Rectal smooth muscle tissue (tissue), 1 donor: ENCODE results near the gene SORCS2.

Experiments used
- H3K27ac ChIP-seq: one replicate; pipeline ENCODE4 v1.7.0; 2013; ENCODE audit warnings: low read depth, low read length, inconsistent platforms
- H3K27me3 ChIP-seq: one replicate; pipeline ENCODE4 v1.7.0; 2013; ENCODE audit warnings: low read length; ENCODE audit not compliant: control insufficient read depth, insufficient read depth
- H3K36me3 ChIP-seq: one replicate; pipeline ENCODE4 v1.7.0; 2013; ENCODE audit warnings: low read length; ENCODE audit not compliant: control insufficient read depth, insufficient read depth
- H3K4me1 ChIP-seq: one replicate; pipeline ENCODE4 v1.7.0; 2013; ENCODE audit warnings: low read length; ENCODE audit not compliant: control insufficient read depth, insufficient read depth
- H3K4me3 ChIP-seq: one replicate; pipeline ENCODE4 v1.7.0; 2013; ENCODE audit warnings: low read length
- H3K9ac ChIP-seq: one replicate; pipeline ENCODE4 v1.7.0; 2013; ENCODE audit warnings: low read length

The SORCS2 gene

DNA sequence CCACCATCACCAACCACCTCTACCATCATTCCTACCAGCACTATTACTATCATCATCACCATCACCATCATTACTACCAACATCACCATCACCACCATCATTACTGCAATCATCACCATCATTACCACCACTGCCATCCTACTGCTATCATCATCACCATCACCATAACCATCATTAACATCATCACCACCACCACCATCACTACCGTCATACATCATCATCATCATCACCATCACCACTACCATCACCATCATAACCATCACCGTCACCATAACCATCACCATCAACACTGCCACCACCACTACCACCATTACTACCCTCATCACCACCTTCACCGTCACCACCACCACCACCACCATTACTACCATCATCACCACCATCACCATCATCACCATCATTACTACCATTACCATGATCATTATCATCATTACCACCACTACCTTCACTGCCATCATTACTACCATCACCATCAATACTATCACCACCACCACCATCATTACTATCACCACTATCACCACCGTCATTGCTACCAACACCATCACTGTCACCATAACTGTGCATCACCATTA lies 170.6 kb downstream of the SORCS2 start:
- H3K27me3 ChIP-seq: peaks cover 4% of the 10 kb centered on the region
- H3K9ac ChIP-seq: no peak overlapping the region
- H3K4me1 ChIP-seq: no peaks in the 10 kb centered on the region
- no peak overlapping the region for H3K27ac ChIP-seq
- H3K4me3 ChIP-seq: no peak overlapping the region
- no peaks in the 10 kb centered on the region for H3K36me3 ChIP-seq

DNA sequence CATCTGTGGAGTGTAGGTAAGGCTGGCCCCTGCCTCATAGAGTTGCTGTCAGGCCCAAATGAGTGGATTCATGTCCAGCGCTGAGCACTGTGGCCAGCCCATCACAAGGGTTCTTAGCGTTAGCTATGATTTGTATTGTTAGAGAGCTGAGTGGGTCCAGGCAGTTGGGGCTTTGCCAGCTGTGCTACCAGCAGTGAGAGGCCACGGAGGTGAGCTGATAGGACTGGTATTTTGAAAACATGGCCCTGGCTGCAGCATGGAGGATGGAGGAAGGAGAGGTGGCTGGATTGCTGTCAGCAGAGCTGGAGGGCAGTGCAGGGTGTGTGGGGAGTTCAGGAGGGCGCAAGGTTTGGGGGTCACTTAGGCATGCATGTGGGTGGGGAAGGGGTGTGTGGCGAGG lies 172.6 kb downstream of the SORCS2 start:
- Histone ChIP-seq H3K4me1 (no peaks in the 10 kb centered on the region), H3K27ac (no peak overlapping the region), H3K4me3 (no peak overlapping the region), H3K36me3 (no peaks in the 10 kb centered on the region), H3K27me3 (peaks cover 4% of the 10 kb centered on the region), H3K9ac (no peak overlapping the region)

DNA sequence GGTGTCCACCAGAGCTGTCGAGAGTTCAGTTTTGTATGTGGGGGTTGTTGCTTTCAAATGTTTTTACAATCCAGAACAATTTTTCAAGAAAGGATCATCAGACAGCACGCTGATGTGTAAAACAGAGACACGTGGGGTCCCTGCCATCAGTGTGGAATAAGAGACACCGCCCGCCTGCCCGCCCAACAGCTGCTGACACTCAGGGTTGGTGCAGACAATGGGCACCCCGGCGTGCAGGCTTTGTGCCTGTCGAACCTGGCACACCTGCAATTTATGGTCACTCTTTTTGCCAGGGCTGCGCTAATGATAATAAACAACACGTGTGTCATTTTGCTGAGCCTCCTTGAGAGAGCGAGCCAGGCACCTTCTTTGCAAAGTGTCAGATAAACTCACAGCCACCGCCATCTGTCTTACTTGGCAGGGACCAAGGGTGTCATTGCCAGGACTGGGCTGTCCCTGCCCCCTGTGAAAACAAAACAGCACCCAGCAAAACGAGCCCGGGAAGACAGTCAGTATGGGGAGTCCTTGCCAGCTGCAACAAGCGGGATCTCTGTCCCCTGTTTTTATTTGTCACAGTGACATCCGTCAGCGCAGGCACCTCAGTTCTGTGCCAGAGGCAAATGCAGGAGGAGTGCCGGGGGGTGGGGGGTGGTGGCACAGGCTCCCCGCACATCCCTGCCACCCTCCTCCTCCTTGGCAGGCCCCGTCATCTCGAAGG lies 173.3 kb downstream of the SORCS2 start:
- no peak overlapping the region for H3K4me3 ChIP-seq
- H3K36me3 ChIP-seq: no peaks in the 10 kb centered on the region
- H3K27ac ChIP-seq: no peak overlapping the region
- no peaks in the 10 kb centered on the region for H3K4me1 ChIP-seq
- peaks cover 4% of the 10 kb centered on the region for H3K27me3 ChIP-seq
- no peak overlapping the region for H3K9ac ChIP-seq

DNA sequence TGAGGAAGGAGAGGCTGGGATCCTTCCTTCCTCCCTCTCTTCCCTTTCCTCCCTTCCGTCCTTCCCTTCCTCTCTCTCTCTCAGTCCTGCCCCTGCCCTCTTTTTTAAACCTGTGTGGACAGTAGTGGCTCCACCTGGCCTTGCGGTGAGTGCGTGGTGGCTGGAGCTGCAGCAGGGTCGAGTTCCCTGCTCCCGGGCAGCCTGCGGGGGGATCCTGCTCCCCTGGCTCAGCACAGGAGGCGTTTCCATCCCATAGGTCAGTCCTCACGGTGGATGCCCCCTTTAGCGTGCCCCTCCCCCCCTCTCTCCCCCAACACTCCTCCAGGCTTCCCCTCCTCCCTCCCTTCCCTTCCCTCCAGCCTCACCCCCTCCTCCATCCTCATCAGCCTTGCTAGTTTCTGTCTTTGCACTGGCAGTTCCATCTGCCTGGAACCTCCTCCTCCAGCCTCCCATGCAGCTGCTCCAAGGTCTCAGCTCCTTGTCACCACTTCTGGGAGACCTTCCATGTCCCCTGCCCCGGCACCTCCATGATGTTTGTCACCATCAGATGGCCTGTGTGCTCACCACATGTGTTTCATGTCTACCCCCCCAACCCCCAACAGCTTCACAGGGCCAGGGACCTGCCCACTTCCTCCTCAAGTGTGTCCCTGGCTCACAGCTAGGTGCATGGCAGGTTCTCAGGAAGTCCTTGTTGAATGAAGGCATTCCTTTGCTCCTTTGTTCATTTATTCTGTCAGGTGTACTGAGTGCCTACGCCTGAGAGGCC lies 174.0 kb downstream of the SORCS2 start:
- Histone ChIP-seq H3K27me3 (peaks cover 4% of the 10 kb centered on the region), H3K27ac (no peak overlapping the region), H3K4me3 (no peak overlapping the region), H3K9ac (no peak overlapping the region), H3K4me1 (no peaks in the 10 kb centered on the region), H3K36me3 (no peaks in the 10 kb centered on the region)

DNA sequence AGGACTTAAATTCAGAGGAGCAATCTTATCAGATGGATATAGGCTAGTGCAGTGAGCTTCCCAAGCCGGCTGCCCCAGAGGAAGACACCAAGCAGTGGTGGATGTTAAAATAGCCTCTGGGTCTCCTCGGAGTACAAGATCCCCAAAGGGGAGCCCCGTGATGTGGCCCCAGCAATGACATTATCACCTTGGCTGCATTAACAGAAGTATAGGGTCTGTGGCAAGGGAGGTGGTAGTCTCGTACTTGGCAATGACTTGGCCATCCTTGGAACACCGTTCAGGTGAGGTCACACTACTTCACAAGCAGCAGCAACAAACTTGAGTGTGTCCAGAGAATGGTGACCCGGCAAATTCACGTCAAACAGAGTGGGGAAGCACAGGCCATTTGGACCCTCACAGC lies 174.6 kb downstream of the SORCS2 start:
- no peaks in the 10 kb centered on the region for H3K4me1 ChIP-seq

DNA sequence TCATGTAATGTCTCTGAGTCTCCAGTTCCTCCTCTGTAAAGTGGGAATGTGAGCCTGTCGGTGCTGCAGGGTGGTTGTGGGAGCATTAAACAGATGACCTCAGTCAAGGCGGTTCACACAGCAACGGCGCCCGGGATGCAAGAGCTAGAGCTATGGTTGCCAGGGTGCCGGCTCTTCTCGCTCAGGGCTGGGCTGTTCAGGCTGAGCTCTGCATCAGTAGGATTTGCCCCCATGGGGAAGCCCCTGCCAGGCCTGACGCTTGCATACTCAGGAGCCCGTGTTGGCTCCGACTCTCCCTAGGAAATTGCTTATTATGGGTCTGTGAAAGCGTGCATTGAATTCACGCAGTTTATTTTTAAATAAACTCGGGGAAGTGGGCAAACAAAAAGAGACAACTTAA lies 175.1 kb downstream of the SORCS2 start:
- no peak overlapping the region for H3K27ac ChIP-seq
- H3K4me3 ChIP-seq: no peak overlapping the region
- no peak overlapping the region for H3K9ac ChIP-seq
- no peaks in the 10 kb centered on the region for H3K4me1 ChIP-seq
- H3K36me3 ChIP-seq: no peaks in the 10 kb centered on the region
- peaks cover 4% of the 10 kb centered on the region for H3K27me3 ChIP-seq

More for the DNA sequence above, 174.6 kb downstream of the SORCS2 start:
- no peak overlapping the region for H3K9ac ChIP-seq
- no peak overlapping the region for H3K4me3 ChIP-seq
- no peak overlapping the region for H3K27ac ChIP-seq
- peaks cover 4% of the 10 kb centered on the region for H3K27me3 ChIP-seq
- no peaks in the 10 kb centered on the region for H3K36me3 ChIP-seq

DNA sequence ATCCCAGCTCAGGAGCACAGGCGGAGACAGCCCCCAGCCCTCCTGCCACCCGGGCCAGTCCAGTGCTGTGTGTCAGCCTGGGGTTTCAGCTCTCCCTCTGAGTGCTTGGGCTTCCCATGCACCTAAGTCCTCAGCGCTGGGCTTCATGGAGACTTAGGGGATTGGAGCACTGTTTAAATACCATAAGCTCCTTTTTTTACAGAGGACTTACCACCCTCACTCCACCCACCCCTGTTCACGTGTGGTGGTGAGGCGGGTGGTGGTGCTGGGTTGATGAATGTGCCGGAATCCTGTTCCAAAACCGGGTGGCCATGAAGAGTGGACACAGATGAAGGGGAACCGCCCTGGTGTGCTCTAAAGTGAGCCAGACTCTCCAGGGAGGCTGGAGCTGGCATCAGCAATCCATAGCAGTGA lies 175.5 kb downstream of the SORCS2 start:
- H3K36me3 ChIP-seq: no peaks in the 10 kb centered on the region
- no peak overlapping the region for H3K9ac ChIP-seq
- no peak overlapping the region for H3K27ac ChIP-seq
- H3K4me1 ChIP-seq: no peaks in the 10 kb centered on the region
- H3K27me3 ChIP-seq: peaks cover 4% of the 10 kb centered on the region
- no peak overlapping the region for H3K4me3 ChIP-seq

DNA sequence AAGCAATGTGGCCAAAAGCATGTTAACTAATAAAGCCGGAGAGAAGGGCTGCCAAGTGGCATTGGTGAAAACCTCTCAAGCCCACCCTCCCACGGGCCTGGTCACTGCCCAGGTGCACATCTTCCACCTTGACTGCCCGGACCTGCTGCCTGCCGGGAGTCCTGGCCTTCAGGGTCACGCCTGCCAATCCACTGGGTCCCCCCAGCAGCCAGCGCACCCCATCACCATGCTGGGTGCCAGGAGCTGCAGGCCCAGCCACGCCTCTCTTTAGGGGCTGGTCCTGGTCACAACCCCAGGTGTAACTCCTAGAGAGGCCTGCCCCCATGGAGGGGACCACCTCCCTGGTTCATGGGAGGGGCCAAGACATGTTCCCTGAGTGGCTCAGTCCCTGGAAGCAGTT lies 176.0 kb downstream of the SORCS2 start:
- H3K4me1 ChIP-seq: no peaks in the 10 kb centered on the region

DNA sequence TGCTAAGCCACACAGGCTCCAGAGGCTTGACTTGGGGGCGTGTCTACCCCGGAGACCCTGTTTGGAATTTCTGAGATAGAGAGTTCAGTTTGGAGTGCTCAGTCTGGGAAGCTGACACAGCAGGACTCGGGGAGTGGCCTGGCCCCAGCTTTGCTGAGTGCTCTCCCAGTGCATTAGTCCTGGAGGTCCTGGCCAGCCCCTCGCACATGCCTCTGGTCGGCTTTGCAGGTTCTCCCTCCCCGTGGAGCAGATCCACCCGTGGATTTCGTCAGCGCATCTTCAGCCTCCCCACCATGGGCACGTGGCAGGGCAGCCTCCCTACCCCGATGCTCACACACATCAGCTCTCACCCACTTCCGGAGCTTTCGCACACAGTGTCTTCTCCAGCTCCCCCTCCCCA lies 177.2 kb downstream of the SORCS2 start:
- Histone ChIP-seq H3K27me3 (peaks cover 4% of the 10 kb centered on the region), H3K27ac (no peak overlapping the region), H3K9ac (no peak overlapping the region), H3K4me1 (no peaks in the 10 kb centered on the region), H3K36me3 (no peaks in the 10 kb centered on the region), H3K4me3 (no peak overlapping the region)

More for the DNA sequence above, 176.0 kb downstream of the SORCS2 start:
- Histone ChIP-seq H3K36me3 (no peaks in the 10 kb centered on the region), H3K4me3 (no peak overlapping the region), H3K27ac (no peak overlapping the region), H3K27me3 (peaks cover 4% of the 10 kb centered on the region), H3K9ac (no peak overlapping the region)

DNA sequence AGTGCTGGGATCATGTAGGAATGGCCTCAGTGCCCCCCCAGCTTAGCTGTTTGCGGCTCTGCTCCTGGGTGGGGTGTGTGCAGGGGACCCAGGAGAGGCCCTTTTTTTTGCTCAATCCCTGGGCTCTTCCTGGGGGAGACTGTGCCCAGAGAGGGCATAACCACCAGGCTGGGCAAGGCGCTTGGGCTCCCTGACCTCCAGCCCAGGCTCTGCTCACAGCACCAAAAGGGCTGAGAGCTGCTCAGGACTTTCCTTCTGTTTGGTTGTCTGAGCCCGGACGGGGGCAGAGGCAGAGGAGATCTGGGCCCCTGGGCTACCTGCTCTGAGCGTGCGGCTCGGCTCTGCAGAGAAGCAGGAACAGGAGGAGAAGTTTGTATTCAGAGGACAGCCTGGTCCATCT lies 177.7 kb downstream of the SORCS2 start:
- no peak overlapping the region for H3K9ac ChIP-seq
- no peaks in the 10 kb centered on the region for H3K4me1 ChIP-seq
- no peak overlapping the region for H3K4me3 ChIP-seq
- no peak overlapping the region for H3K27ac ChIP-seq
- H3K36me3 ChIP-seq: no peaks in the 10 kb centered on the region
- peaks cover 4% of the 10 kb centered on the region for H3K27me3 ChIP-seq

DNA sequence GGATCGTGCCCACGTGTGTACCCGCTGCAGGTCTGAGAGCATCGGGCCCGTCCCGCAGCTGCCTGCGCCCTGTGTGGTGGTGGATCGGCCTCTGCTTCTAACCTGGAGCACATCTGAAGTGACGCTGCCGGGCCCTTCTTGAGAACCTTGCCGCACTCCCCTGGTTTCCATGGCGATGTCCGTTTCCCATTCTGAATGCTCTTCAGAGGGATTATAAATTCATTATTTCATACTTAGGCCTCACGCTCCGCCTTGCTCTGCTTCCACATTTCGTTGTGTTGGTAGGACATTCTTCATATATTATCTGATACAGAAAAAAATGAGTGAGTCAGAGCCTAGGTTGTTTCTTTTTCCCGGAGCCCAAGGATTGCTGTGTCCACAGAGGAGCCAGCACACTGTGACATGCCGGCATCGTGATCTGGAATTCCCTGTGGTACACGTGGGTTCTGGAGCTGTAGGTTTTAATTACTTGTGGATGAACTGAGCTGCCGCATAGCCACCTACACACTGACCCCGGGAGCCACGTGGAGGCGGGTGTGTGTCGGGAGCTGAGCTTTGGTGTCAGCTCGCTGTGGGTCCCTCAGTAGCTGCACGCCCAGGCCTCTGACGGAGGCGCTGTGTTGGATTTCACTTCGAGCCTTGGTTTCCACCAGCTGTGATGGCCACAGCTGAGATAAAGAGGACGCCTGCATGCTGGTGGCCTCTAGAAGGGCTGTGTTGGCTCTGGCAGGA lies 179.0 kb downstream of the SORCS2 start:
- Histone ChIP-seq H3K27ac (no peak overlapping the region), H3K27me3 (no peaks in the 10 kb centered on the region), H3K4me1 (no peaks in the 10 kb centered on the region), H3K4me3 (no peak overlapping the region), H3K9ac (no peak overlapping the region), H3K36me3 (no peaks in the 10 kb centered on the region)

DNA sequence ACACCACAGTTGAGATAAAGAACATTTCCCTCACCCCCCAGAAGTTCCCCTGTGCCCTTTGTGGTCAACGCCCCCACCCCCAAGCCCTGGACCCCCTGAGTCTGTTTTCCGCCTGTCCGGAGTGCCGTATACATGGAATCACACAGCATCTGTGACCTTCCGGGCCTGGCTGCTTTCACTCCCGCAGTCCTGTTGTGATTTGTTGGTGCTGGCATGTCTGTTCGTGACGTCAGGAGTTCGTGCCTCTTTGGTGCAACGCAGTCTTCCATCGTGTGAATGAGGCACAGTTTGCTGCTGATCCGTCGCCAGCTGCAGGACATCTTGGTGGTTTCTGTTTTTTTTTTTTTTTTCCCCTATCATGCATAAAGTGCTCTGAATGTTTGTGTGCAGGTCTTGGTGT lies 180.3 kb downstream of the SORCS2 start:
- H3K9ac ChIP-seq: no peak overlapping the region
- no peaks in the 10 kb centered on the region for H3K27me3 ChIP-seq
- H3K36me3 ChIP-seq: no peaks in the 10 kb centered on the region
- no peak overlapping the region for H3K4me3 ChIP-seq
- no peak overlapping the region for H3K27ac ChIP-seq
- no peaks in the 10 kb centered on the region for H3K4me1 ChIP-seq
